K562 (cell line): Measurements from ENCODE around the gene CENPP. TPM values are rescaled to one million over a fixed set of nuclear protein-coding genes. Genes with fewer than 3 reads are reported as not detected.

ENCODE experiments used
- ATAC-seq: fragments of 200-7000 bp; cut with Tn5 transposase; 3 replicates; pipeline ENCODE4 v1.9.1; 2020; ENCODE audit warnings: moderate library complexity
- BruUV-seq: library from RNA; stranded (reverse); fragments of 400-500 nt; replicated peaks from 2 replicates; lab custom pipeline; 2021; lab: Mats Ljungman, UMichigan
- CTCF ChIA-PET: fragments of 300-600 bp; formaldehyde crosslinking; extraction: SDS; loops from one replicate; lab custom pipeline; 2021; ENCODE audit warnings: low intra/inter-chr PET ratio; lab: Yijun Ruan, JAX
- POLR2A ChIA-PET: fragments of 300-600, 350-650 bp; sonication (Branson Sonifier 250); formaldehyde crosslinking; extraction: SDS; loops from one replicate; lab custom pipeline; 2021; ENCODE audit warnings: antibody characterized with exemption, inconsistent platforms; lab: Yijun Ruan, JAX
- DNase-seq, 4 experiments: peaks; one replicate each; pipeline versions ENCODE4 v3.0.0 to v3.0.0-alpha.2; 2011 to 2018; ENCODE audit warnings: low spot score in 3 of 4, mixed read lengths in 3 of 4; ENCODE audit errors: extremely low read depth in 1 of 4
- FAIRE-seq: peaks from 2 replicates; lab custom pipeline; 2011; peaks lifted over from hg19 to GRCh38; lab: Jason Lieb, UNC
- H2AFZ ChIP-seq: 2 replicates; pipeline ENCODE4 v1.6.0; 2011; ENCODE audit warnings: low read depth, low read length, control low read depth, inconsistent platforms
- H3K27ac ChIP-seq: fragments of 200-600 bp; 3 replicates; pipeline ENCODE4 v1.8.0; 2011; ENCODE audit warnings: low read depth, mild to moderate bottlenecking, control low read depth, inconsistent platforms, low read length, moderate library complexity, mixed read lengths; ENCODE audit errors: extremely low read depth
- H3K27me3 ChIP-seq, 2 experiments: fragments of 300-600 bp in 1 of 2; 2 replicates in 1 of 2; 3 replicates in 1 of 2; pipeline versions ENCODE4 v1.6.0 to v1.8.0; 2011; ENCODE audit warnings: inconsistent platforms in 2 of 2, low read length in 2 of 2, mild to moderate bottlenecking in 1 of 2, mixed read lengths in 1 of 2, moderate library complexity in 1 of 2; ENCODE audit not compliant: control insufficient read depth in 2 of 2, insufficient read depth in 2 of 2
- H3K36me3 ChIP-seq: fragments of 300-600 bp; 3 replicates; pipeline ENCODE4 v1.8.0; 2011; ENCODE audit warnings: mild to moderate bottlenecking, low read length, inconsistent platforms; ENCODE audit not compliant: control insufficient read depth, insufficient read depth
- H3K4me1 ChIP-seq, 2 experiments: fragments of 200-600 bp in 1 of 2; replicated peaks in 1 of 2; 2 replicates in 1 of 2; 3 replicates in 1 of 2; pipeline versions ENCODE4 v1.5.1 to v1.8.0; 2011; ENCODE audit warnings: inconsistent platforms in 2 of 2, low read length in 2 of 2, mild to moderate bottlenecking in 1 of 2, mixed read lengths in 1 of 2, moderate library complexity in 1 of 2; ENCODE audit not compliant: control insufficient read depth in 2 of 2, insufficient read depth in 2 of 2
- H3K4me2 ChIP-seq: 2 replicates; pipeline ENCODE4 v1.6.1; 2011; ENCODE audit warnings: low read length, control low read depth, inconsistent platforms, mixed read lengths; ENCODE audit not compliant: insufficient read depth
- H3K4me3 ChIP-seq: fragments of 200-600 bp; sonication (generic), shearing (Covaris generic); 2 replicates; pipeline ENCODE4 v1.5.1; 2016; ENCODE audit warnings: control low read depth, inconsistent platforms
- H3K79me2 ChIP-seq: fragments of 200-600 bp; 3 replicates; pipeline ENCODE4 v1.8.0; 2011; ENCODE audit warnings: low read length, inconsistent platforms; ENCODE audit not compliant: control insufficient read depth, insufficient read depth
- H3K9ac ChIP-seq, 2 experiments: 2 replicates each; pipeline versions ENCODE4 v1.6.0 to v1.6.1; 2011; ENCODE audit warnings: low read depth in 2 of 2, low read length in 2 of 2, control low read depth in 1 of 2, inconsistent platforms in 1 of 2, mild to moderate bottlenecking in 1 of 2, mixed read lengths in 1 of 2; ENCODE audit not compliant: insufficient read depth in 1 of 2
- H3K9me1 ChIP-seq: one replicate; pipeline ENCODE4 v1.6.0; 2011; ENCODE audit warnings: inconsistent platforms, mild to moderate bottlenecking, low read length, moderate library complexity; ENCODE audit not compliant: control insufficient read depth, insufficient read depth
- H3K9me3 ChIP-seq: replicated peaks from 2 replicates; pipeline ENCODE4 v1.5.1; 2011; ENCODE audit warnings: low read depth, low read length, inconsistent platforms; ENCODE audit not compliant: control insufficient read depth, insufficient read depth
- H4K20me1 ChIP-seq: replicated peaks from 2 replicates; pipeline ENCODE4 v1.6.1; 2011; ENCODE audit warnings: low read length, inconsistent platforms, mixed read lengths; ENCODE audit not compliant: control insufficient read depth, insufficient read depth
- CHD1 ChIP-seq: fragments of 200-600 bp; sonication (generic); IDR thresholded peaks from one replicate; pipeline ENCODE4 v1.6.1; 2012; ENCODE audit warnings: mild to moderate bottlenecking, moderate library complexity, low read length, inconsistent platforms
- ESRRB ChIP-seq: fragments of 250-450 bp; sonication (Bioruptor Pico); IDR thresholded peaks from 2 replicates; pipeline ENCODE4 v1.5.0; 2020; ENCODE audit warnings: mild to moderate bottlenecking, moderate library complexity, borderline replicate concordance
- NFIC ChIP-seq: fragments of 450-650 bp; IDR thresholded peaks from 2 replicates; pipeline ENCODE4 v1.6.1; 2017; ENCODE audit warnings: mild to moderate bottlenecking, inconsistent platforms
- NFIX ChIP-seq: fragments of 250-450 bp; sonication (Bioruptor Pico); IDR thresholded peaks from 2 replicates; pipeline ENCODE4 v1.4.0; 2020; ENCODE audit warnings: low read depth, mild to moderate bottlenecking, moderate library complexity
- SRSF9 ChIP-seq: fragments of 200-400 bp; formaldehyde crosslinking; IDR thresholded peaks from 2 replicates; pipeline ENCODE4 v1.6.1; 2017; ENCODE audit warnings: low read depth, low read length, borderline replicate concordance
- ZNF217 ChIP-seq: sonication (generic); formaldehyde crosslinking; IDR thresholded peaks from 2 replicates; pipeline ENCODE4 v1.8.0; 2022; ENCODE audit warnings: mild to moderate bottlenecking, missing genetic modification reagents
- WGBS: fragments of 100-300 bp; shearing (Covaris generic); methylation state at CpG from one replicate; pipeline ENCODE4 v1.1.6; 2016; ENCODE audit warnings: low coverage, mixed read lengths; ENCODE audit not compliant: insufficient coverage; ENCODE audit errors: missing lambda C conversion rate; 5-methylcytosine and 5-hydroxymethylcytosine counted together
- in situ Hi-C: fragments of 300-500 bp; cut with MboI; formaldehyde crosslinking; loops from 4 replicates; pipeline ENCODE4 v1.15.0; 2018; ENCODE audit warnings: inconsistent platforms, mixed read lengths
- intact Hi-C: fragments of 100-400 bp; cut with micrococcal nuclease; formaldehyde crosslinking; loops from 2 replicates; pipeline ENCODE4 v1.14.2; 2022
- polyA plus RNA-seq, 8 experiments: library from polyadenylated mRNA; depleted of rRNA in 4 of 8; stranded (reverse) in 5 of 8; unstranded in 3 of 8; fragments of >200 nt; fragmentation: Nextera tagmentation in 2 of 8; fragmentation: Illumina TruSeq in 1 of 8; extraction: Ambion mirVana in 2 of 8; extraction: Trizol in 1 of 8; gene quantifications; 2 replicates each; pipeline versions ENCODE4 v1.2.1 to v1.2.3, GENCODE V29; 2011 to 2014; ENCODE audit warnings: inconsistent platforms in 1 of 8, missing spikeins in 1 of 8
- total RNA-seq, 7 experiments: library from RNA; depleted of rRNA in 6 of 7; stranded (reverse); fragments of >200 nt in 6 of 7; fragmentation: Illumina TruSeq in 2 of 7; extraction: Trizol in 2 of 7; gene quantifications; 2 replicates each; pipeline versions ENCODE4 v1.2.1 to v1.2.3, GENCODE V29; 2011 to 2021; ENCODE audit warnings: low replicate concordance in 1 of 7

The CENPP gene
- total and polyA plus RNA-seq, 9 of the 15 experiments (the other 6 are each of a cell fraction or from before 2014, with no cell fraction given): 8.0 to 28.5 (median 17.9) TPM

GRCh38 chr9:92605224-92605623 lies 279.5 kb downstream of the CENPP start:
- ATAC-seq (no peak), FAIRE-seq (no peak), DNase-seq (no peak)
- in situ Hi-C loops: no loop called here
- no peak overlapping the region for H3K4me2 ChIP-seq
- no peak overlapping the region for H3K27ac ChIP-seq
- no peak overlapping the region for H2AFZ ChIP-seq
- WGBS: 85% methylated on average over 5 of the region's 5 CpGs
- ChIA-PET CTCF (no interaction called here), POLR2A (interaction anchor here (0.6 kb wide), 1 partner anchor 8 kb away, joined by 3 read pairs; no protein-coding TSS in a partner anchor)
- no peaks in the 10 kb centered on the region for H4K20me1 ChIP-seq
- peak; percentile 89 for TF ChIP-seq NFIC
- TF ChIP-seq NFIX (CRISPR knock-in tag): peak; percentile 54; the same call in 1 of the 2 replicates
- TF ChIP-seq ESRRB: no peak
- H3K27me3 ChIP-seq: no peaks in the 10 kb centered on the region
- no peaks in the 10 kb centered on the region for H3K9me1 ChIP-seq
- no TSS peak for BruUV-seq
- no peak overlapping the region for H3K4me3 ChIP-seq
- no peak overlapping the region for H3K9ac ChIP-seq
- H3K9me3 ChIP-seq: no peaks in the 10 kb centered on the region; the same call in 1 of the 2 replicates
- intact Hi-C loops: no loop called here
- H3K36me3 ChIP-seq: no peaks in the 10 kb centered on the region
- no peaks in the 10 kb centered on the region for H3K79me2 ChIP-seq
- H3K4me1 ChIP-seq: peaks cover 0 to 5% of the 10 kb centered on the region in 2 experiments; a peak in 1 of 5 replicates

GRCh38 chr9:92607088-92607487 lies 281.3 kb downstream of the CENPP start:
- Histone ChIP-seq H2AFZ (no peak overlapping the region), H3K27me3 (no peaks in the 10 kb centered on the region), H3K4me3 (no peak overlapping the region), H3K9me1 (no peaks in the 10 kb centered on the region), H3K36me3 (peaks cover 9% of the 10 kb centered on the region; the same call in 2 of the 3 replicates), H3K9ac (no peak overlapping the region), H3K4me1 (peaks cover 0 to 14% of the 10 kb centered on the region in 2 experiments; a peak in 1 of 5 replicates), H3K79me2 (no peaks in the 10 kb centered on the region), H3K9me3 (no peaks in the 10 kb centered on the region; the same call in 1 of the 2 replicates), H3K4me2 (no peak overlapping the region), H4K20me1 (no peaks in the 10 kb centered on the region), H3K27ac (no peak overlapping the region)
- ChIA-PET CTCF (no interaction called here), POLR2A (no interaction called here)
- ATAC-seq (no peak), DNase-seq (no peak), FAIRE-seq (no peak)
- in situ Hi-C loops: no loop called here
- intact Hi-C loops: no loop called here
- no TSS peak for BruUV-seq
- 41% methylated on average over 2 of the region's 2 CpGs for WGBS
- TF ChIP-seq NFIX (CRISPR knock-in tag) (peak; percentile 75), SRSF9 (no peak), CHD1 (no peak), NFIC (peak; percentile 93), ZNF217 (CRISPR knock-in tag) (no peak)
